Glomerular visceral epithelial cell (primary cell): ENCODE data around the gene KIFAP3.
A peak's percentile ranks its signal among the peaks of the same experiment; 100 is the strongest.
"Not testable (repeated sequence)": the region's sequence is repeated elsewhere in the genome, so short reads cannot be mapped to it uniquely, and the experiment has no call there.

Source experiments
- DNase-seq: peaks from one replicate; pipeline ENCODE4 v3.0.0-alpha.2; 2016; ENCODE audit errors: extremely low spot score

The KIFAP3 gene

DNA sequence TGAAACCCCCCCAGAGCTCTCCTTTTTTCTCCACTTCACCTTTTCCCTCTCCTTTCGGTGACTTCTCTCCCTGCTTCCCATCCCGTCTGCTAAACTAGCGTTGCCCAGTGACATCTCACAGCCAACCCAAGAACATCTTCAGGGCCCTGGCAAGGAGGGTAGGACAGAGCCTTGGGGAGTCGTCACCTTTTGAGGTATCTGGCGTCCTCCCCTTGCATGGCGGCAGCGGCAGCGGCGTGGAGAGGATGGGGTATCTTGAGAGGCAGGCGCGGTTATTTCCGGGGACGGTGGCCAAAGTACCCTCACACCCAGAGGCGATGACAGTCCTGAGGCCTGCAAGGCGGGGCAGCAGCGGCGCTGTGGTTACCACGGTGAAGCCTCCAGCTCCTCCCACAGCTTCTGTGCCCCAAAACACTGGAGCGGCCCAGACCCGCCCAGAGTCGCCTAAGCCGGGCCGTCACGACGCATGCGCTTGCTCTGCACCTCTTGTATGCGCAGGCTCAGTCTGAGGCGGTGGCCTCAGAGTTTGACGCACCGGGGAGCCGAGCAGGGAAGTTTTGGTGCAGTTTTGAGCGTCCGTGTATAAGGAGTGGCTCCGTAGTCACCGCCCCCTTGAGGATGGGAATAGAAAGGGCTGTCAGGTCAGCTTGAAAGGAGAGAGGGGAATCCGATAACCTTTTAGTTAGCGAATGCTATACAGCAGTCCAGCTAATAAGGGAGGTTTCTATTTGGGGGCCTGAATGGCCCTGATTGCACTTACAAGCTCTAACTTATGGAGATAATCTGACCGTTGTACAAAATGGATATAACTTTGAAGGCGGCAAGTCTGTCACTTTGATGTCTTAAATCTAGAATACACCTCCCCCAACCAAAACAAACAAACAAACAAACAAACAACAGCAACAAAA, at the start of gene KIFAP3:
Gene KIFAP3, minus strand, starts transcription at position 446 of the 908 bp plus-strand sequence. Its CDS starts 228 bp downstream, at position 218.
- DNase-seq = peak; percentile 99

- DNase-seq = no peak
These were observed 47.9 kb upstream of the KIFAP3 start for GRCh38 chr1:170122366-170122765.

GRCh38 chr1:170114906-170115305, 40.4 kb upstream of the KIFAP3 start:
- no peak for DNase-seq

DNA sequence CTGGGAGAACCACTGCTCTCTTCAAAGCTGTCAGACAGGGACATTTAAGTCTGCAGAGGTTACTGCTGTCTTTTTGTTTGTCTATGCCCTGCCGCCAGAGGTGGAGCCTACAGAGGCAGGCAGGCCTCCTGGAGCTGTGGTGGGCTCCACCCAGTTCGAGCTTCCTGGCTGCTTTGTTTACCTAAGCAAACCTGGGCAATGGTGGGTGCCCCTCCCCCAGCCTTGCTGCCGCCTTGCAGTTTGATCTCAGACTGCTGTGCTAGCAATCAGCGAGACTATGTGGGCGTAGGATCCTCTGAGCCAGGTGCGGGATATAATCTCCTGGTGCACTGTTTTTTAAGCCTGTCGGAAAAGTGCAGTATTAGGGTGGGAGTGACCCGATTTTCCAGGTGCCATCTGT, 38.6 kb upstream of the KIFAP3 start:
- DNase-seq = not testable (repeated sequence)

- no peak for DNase-seq
These were observed 23.0 kb upstream of the KIFAP3 start for GRCh38 chr1:170097449-170097948.

DNA sequence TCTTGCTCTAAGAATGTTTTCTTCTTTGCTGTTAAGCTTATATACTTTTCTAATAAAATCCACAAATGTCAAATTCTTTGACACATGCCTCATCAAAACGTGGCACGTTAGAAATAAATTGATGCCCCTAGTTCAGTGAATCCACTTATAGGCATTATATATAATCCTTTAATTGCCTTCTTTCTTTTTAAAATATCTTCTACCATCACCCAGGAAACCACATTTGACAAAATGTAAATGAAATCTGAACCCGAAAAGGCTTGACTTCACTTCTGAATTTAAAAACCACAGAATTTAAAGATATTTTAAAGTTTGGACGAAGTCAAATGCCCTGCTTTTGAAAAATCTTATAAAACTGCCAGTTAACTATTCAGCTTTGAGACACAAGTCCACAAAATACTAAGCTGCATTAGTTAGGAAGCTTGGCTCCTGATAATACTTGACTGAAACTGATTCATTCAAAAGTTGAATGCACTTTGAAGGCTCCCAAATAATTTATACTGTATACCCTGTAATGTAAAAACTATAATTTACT, 22.4 kb upstream of the KIFAP3 start:
- DNase-seq = no peak

DNA sequence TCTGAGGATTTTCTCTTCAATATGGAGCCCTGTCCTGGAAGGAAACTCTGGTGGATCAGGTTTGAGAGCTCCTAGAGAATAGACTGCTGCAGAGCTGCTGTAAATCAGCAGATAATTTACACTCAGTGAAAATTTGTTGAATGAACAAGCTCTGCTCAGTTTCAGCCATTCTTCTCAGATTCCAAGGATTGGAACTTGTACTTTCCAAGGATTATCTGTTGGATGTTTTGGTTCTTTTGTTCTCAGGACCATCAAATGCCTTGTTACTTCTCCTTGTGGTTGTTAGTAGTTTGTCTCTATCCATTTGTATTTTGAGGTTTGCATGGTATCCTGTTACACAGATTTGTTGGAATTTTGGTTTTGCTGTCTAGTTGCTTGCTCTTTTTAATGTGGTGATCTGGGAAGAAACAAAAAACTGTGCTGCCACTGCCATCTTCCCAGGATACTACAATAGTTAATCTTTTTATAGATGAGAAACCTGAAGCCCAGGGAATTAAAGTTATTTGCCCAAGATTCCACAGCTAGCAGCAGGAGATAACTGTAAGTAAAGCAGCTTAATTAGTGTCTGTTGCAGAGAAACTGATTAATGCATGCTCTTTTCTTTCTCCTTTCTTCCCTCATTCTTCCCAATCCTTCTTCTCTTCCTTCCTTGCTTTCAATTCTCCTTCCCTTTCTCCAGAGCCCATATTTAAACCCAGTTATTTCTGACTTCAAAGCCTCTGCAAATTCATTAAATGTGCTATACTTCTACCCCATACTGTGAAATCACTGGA, 21.7 kb upstream of the KIFAP3 start:
- no peak for DNase-seq

- not testable (repeated sequence) for DNase-seq
These were observed 20.5 kb upstream of the KIFAP3 start for GRCh38 chr1:170094697-170095616.

GRCh38 chr1:170086399-170087032, 12.0 kb upstream of the KIFAP3 start:
- no peak for DNase-seq

DNA sequence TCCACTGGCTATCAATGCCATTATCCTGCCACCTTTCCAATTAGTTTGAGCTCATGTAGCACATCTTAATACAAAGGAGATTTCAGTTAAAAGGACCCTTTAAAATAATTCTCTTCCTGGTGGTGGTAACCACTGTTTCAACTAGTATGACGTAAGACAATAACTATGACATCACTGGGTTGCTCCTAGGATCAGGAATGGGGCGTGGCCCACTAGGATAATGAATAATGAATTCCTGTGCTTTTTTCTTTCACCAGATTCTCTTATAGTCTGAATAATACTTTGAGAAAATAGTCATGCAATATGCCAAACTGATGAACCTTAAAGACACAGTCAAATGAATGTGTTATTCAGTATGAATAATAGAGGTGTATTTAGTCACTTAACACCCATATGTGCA, 10.6 kb upstream of the KIFAP3 start:
- DNase-seq = no peak

GRCh38 chr1:170078610-170079189, 4.2 kb upstream of the KIFAP3 start:
- no peak for DNase-seq

DNA sequence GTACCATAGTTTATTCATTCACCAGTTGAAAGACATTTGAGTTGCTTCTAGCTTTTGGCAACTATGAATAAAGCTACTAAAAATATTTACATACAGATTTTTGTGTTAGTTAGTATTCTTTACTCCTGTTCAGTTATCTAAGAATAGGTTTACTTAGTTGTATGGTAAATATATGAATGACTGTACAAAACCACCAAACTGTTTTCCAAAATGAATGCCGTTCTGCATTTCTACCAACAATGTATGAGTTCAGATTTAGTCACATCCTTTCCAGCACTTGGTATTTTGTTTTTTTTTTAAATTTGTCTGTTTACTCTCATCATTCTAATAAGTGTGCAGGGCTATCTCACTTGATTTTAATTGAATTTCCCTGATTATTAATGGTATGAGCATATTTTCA, 3.4 kb upstream of the KIFAP3 start:
- no peak for DNase-seq

- DNase-seq = not testable (repeated sequence)
These were observed 2.5 kb upstream of the KIFAP3 start for GRCh38 chr1:170076952-170077351.

DNA sequence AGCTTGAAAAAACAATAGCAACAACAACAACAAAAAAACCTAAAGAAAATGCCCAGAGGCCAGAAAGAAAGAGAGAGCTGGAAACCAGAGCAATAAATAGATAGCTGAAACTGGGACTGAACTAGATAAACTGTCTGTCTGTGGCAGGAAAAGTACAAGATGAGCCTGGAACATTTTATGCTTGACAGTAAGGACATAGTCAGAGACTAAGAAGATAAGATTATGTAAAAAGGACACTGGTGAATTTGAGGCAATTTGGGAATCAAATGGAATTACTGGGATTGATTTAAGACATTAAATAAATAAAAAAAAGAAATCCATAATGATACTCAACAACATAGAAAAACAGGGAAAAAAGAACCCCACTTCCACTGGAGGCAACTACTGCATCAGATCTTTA, 1.7 kb upstream of the KIFAP3 start:
- DNase-seq = no peak

GRCh38 chr1:170075186-170075585, 691 bp upstream of the KIFAP3 start:
- no peak for DNase-seq

DNA sequence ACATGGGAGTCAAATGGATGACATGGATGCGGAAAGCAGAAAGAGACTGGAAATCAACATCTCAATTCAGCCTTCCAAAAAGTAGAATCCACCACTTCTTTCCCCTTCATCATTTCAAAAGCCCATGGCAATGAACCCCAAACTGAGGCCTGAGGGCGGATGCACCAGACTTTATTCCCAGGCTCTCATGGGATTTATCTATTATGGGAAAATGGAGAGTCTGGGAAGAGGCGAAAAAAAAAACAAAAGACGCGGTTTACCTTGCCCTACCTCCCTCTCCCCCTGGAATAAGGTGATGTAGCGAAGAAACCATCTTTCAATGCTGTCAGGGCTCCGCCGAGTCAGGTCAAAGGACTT, 624 bp downstream of the KIFAP3 start:
- no peak for DNase-seq

DNA sequence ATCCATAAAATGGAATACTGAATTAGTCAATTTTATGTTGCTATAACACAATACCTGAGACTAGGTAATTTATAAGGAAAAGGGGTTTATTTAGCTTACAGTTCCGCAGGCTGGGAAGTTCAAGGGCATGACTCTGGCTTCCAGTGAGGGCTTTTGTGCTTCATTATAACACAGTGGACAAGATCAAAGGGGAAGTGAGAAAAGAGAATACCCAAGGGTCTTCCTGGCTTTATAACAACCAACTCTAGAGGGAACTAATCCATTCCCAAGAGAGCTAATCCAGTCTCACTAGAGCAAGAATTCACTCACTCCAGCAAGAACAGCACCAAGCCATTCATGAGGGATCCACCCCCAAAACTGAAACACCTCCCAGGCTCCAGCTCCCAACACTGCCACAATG, 3.1 kb downstream of the KIFAP3 start:
- no peak for DNase-seq

DNA sequence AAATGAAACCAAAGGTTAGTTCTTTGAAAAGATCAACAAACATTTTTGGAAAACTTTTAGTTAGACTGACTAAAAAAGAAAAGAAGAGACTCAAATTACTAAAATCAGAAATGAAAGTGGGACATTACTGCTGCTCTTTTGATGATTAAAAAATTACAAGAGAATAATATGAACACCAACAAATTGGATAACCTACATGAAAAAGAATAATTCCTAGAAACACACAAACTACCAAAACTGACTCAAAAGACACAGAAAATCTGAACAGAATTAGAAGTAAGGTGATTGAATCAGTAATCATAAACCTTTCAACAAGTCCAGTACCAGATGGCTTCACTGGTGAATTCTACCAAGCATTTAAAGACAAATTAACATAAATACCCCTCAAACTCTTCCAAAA, 5.6 kb downstream of the KIFAP3 start:
- no peak for DNase-seq

- peak; percentile 10 for DNase-seq
These were observed 7.2 kb downstream of the KIFAP3 start for GRCh38 chr1:170067253-170067819.

DNA sequence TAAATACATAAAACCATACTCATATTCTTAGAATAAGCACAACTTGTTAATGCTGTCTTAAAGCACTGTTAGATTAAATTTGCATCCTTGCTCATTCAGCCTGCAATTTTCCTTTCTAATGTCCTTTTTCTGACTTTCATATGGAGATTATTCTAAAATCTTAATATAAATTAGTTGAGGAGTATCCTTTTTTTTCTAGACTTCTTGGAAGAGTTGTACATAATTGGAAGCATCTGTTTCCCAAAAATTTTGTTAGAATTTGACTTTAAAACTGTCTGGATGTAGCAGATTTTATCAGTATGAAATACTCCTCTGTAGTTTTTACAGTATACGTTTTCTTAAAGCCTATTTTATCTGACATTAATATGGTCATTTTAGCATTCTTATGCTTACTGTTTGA, 9.7 kb downstream of the KIFAP3 start:
- no peak for DNase-seq
